Activated T-helper 1 cell treated with anti-CD3 and anti-CD28 coated beads, Interleukin-2, amount 50 U/mL, for 16 hours (primary cell): Measurements from ENCODE around the gene ACP7.

Experiments
- DNase-seq, 2 donors: peaks; one replicate each; pipeline ENCODE4 v3.0.0-alpha.2; 2020; ENCODE audit warnings: low read depth in 1 of 2, low spot score in 1 of 2

The ACP7 gene

DNA sequence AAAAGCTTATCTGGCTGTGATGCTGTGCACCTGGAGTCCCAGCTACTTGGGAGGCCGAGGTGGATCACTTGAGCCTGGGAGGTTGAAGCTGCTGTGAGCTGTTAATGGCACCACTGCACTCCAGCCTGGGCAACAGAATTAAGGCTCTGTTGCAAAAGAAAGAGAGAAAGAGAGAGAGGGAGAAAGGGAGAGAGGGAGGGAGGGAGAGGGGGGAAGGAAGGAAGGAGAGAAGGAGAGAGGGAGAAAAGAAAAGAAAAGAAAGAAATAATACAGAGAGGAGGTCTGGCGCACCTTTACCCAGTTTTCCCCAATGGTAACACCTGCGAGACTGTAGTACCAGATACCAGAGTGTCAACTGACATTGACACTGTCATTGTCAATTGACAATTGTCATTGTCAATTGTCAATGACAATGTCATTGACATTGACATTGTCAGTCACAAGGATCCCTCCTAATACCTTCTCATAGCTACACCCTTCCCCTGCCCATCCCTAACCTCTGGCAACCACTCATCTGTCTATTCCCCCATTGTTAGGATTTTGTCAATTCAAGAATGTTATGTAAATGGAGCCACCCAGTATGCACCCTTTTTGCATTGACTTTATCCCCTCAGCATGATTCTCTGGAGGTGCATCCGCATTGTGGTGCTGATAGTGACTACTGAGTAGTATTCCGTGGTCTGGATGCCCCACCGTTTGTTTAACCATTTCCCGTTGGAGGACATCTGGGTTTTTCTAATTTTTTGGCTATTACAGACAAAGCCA is 62.7 kb downstream of the ACP7 start:
- DNase-seq: no peak

DNA sequence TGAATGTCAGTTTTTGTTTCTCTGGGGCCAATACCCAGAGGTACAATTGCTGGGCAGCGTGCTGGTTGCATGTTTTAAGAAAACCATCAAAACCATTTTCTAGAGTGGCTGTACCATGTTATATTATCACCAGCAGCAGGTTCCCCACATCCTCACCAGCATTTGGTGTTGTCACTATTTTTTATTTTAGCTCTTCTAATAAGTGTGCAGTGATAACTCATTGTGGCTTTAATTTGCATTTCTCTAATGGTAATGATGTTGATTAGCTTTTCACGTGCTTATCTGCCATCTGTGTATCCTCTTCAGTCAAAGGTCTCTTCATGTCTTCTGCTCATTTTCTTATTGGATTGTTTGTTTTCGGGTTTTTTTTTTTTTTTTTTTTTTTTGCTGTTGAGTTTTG is 63.3 kb downstream of the ACP7 start:
- no peak for DNase-seq

DNA sequence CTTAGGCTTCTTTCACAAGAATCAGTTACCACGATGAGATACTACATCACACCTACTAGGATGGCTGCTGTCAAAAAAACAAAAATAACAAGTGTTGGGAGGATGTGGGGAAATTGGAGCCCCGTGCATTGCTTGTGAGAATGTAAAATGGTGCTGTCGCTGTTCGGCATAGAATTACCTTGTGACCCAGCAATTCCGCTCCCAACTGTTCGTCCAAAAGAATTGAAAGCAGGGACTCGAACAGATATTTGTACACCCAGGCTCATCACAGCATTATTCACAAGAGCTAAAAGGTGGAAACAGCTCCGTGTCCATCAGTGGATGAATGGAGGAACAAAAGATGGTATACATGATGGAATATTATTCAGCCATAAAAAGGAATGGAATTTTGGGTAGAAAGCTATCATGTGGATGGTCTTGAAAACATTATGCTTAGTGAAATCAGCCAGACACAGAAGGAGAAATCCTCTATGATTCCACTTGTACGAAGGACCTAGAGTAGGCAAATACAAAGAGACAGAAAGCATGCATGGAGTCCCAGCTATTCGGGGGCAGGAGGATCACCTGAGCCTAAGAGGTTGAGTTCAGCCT is 64.9 kb downstream of the ACP7 start:
- DNase-seq: no peak

DNA sequence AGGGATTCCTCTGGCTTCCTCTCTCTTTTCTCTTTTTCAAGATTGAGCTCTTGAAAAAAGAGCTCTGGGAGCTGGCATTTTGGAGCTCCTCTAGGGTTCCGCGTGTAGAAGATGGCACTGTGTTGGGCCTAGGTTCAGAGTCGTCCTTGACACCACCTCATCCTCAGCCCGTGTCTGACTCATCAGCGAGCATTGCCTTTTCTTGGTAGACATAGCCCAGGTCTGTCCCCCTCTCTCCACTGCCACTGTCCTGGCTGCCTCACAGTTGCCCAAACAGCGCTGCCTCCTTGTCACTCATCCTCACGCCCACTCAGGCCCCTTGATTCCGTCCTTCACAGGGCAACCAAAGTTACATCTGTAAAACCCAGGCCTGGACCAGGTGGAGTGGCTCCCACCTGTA is 66.1 kb downstream of the ACP7 start:
- no peak for DNase-seq

DNA sequence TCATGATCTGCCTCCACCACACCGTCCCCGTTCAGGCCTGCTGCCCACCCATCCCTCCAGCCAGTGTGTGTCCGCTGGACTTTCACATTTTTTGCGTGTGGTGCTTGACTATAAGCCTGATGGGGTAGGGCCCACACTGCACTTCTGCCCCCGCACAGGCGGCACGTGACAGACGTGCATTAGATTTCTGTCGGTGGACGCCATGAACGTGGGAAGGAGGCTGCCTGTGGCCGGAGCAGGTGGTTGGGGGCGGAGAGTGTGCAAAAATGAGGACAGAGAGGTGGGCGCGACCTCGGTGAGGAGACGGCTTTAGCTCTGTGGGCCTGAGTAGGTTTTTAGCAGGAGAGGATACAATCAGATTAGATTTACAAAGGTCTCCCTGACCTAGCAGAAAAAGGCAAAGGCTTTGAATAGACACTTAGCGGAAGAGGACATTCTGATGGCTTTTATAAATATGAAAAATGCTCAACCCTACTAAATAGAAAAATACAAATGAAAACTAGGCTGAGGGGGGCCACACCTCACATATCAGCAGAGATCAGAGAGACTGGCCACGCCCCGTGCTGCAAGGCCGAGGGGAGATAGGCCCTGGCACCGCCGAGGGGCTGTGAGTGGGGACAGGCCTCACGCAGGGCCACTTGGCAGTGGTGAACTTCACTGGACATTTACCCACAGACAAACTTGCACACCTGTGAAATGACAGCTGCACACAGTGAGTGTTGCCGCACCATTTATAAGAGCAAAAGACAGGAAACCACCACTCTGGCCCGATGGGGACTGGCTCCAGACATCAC is 66.8 kb downstream of the ACP7 start:
- no peak for DNase-seq

DNA sequence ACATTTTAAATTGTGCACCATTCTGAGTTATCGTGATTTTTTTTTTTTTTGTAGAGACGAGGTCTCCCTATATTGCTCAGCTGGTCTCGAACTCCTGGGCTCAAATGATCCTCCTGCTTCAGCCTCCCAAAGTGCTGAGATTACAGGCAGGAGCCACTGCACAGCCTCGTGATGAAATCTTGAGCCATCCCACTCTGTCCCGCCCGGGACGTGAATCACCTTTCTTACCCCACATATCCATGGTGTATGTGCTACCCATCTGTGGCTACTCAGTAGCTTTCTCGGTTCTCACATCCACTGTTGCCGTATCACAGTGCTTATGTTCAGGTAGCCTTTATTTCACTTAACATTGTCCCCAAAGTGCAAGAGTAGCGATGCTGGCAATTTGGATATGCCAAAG is 67.9 kb downstream of the ACP7 start:
- DNase-seq: no peak

DNA sequence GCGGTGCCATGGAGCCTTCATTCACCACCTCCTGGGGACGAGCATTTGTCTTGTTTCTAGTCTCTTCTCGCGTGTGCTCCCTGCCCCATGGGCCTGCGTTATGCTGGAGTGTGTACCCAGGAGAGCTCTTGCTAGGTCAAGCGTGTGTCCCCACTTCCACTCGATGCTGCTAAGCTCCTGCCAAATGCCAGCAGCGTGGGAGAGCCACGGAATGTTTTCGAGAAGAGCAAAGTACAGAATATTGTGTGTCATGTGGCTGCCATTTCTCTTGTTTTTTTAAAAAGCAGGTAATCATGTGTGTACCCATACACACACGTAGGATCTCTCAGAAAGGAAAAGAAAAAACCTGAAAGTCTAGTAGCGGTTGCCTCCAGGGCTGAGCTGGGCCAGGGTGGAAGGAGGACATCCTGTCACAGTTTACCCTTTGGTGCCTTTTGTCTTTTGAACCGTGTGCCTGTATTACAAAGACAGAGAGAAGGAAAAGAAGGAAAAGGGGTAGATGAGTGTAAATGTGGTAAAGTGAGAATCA is 70.0 kb downstream of the ACP7 start:
- no peak for DNase-seq

DNA sequence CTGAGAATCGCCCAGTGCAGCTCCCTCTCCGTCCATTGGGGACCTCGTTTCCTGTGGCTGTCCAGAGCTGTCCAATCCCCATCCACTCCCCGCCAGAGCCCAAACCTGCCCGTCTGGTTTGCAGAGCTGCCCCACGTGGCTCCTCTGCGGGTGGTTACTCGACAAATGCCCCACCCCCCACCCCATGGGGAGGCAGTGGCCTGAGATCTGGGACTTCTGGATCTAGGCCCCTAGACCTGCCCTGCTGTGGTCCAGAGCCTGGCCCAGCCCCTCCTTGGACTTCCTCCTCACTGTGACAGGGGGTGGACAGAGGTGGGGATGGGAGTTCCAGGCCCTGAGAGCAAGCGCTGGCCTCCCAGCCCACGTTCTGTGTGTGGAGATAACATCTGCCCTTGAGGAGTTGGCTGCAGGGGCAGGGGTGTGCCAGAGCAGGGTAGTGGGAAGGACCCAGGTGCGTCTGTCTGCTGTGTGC is 70.5 kb downstream of the ACP7 start:
- no peak for DNase-seq

DNA sequence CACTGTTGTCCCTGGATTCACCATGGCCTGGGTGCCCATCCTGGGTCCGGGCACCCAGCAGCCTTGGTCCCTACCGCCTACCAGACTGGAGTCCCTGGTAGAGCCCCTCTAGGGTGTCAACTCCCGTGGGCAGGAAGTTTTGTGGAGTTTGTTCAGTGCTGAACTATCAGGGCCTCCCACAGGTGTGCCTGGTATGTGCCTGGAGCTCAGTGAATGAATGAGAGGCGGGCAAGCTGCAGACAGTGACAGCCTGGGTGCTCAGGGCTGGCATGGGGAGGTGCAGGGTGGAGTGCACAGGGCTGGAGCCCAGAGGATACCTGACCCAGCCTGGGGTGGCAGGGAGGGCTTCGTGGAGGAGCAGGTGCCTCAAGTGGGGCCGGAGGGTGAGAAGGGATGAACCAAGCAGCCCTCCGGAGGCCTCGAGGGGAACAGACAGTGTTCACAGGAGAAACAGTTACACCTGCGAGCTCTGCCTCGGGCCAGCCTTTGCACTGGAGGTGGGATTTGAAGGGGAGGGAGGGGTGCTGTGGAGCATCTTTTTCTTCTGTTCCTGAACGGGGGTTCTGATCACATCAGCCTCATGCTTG is 71.0 kb downstream of the ACP7 start:
- no peak for DNase-seq

DNA sequence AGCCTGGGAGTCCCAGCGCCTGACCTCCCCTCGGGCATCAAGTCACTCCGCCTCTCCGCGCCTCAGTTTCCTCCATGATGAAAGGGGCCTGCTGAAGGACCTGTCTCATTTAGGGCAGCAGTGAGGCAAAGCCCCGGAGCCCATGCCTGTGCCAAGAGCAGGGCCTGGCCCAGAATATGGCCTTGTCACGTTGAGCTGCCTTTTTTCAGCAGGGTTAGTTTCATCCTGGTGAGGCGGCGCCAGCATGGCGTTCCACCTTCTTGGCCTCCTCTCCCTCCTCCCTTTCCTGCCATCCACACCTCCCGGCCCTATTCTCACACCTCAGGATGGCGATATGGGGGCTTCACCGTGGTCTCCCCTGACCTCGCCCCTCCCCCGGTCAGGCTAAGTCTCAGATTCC is 71.6 kb downstream of the ACP7 start:
- no peak for DNase-seq

DNA sequence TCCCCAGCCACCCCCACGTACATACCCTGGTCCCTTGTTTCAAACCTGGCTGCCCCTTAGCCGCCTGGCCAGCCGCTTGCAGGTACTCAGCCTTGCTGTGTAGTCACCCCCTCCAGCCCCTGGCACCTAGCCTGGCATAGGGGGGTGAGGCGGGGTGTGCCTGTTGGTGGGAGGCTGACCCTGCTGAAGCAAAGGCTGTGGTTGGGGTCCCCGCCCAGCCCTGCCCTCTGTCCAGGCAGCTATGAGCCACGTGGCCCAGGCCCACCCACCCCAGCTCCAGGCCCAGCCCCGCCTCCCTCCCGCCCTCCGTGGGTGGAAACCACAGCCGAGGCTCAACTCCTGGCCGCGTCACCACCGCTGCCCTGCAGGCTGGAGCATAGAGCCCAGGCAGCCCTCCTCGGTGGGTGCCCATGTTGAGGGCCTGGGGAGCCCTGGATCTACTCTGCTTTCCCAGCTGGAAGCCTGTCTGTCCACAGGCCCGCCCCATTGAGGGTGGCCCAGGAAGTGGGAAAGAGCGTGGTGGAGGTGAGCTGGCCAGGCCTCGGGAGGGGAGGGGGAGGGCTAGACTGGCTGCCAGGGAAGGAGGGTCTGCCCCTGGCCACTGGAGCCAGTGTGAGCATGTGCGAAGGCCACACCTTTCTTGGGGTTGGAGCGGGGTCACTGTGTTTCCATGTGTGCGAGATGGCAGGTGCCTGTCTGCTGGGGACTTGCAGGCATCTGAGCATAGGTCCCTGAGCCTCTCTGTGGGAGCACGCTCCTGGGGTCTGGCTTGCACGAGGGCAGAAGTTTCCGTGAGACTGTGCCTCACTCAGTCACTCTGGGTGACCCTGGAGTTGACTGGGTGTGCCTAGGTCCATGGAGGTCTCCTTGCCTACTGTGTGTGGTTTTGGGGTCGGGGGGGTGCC is 72.4 kb downstream of the ACP7 start:
- no peak for DNase-seq

DNA sequence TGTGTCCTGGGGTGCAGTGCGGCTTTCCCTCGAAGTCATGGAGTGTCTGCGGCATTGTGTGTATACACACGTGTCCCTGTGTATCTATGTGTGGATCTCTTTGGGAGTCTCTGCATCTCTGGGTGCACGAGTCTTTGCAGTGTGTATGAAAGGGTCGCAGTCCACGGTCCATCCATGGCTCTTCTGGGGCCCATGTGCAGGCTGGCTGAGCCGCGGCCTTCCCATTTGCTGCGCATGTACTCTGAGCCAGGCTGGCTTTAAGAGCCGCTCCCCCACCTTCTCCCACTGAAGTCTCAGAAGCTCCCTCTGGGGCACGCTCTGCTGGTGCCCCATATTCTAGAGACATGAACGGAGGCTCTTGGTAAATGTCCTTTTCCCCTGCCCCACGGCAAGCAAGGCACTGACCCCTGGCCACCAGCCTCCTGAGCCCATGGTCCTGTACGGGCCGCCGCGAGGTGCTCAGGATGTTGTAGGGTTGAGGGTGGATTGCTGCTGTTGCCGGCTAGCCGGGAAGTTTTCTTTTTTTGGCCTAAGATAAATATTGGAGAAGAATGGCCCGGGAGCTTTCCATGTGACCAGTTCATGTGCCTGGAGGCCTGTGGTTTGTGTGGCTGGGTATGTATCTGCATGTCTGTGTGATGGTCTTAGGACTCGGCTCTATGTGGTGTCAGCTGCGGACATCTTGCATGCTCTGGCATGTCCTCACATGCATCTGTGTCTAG is 73.3 kb downstream of the ACP7 start:
- no peak for DNase-seq

DNA sequence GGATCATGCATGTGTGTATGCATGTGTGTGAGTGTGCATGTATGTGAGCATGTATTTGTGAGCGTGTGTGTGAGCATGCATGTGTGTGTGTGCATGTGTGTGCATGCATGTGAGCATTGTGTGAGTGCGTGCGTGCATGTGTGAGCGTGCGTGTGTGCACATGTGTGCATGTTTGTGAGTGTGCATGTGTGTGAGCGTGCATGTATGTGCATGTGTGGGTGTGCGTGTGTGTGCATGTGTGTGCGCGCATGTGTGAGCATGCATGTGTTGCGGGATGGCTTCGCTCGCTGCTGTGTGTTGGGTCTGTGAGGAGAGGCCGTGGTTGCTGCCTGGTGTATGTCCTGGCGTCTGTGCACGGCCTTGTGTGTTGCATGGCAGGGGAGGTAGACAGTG is 73.8 kb downstream of the ACP7 start:
- DNase-seq: no peak

DNA sequence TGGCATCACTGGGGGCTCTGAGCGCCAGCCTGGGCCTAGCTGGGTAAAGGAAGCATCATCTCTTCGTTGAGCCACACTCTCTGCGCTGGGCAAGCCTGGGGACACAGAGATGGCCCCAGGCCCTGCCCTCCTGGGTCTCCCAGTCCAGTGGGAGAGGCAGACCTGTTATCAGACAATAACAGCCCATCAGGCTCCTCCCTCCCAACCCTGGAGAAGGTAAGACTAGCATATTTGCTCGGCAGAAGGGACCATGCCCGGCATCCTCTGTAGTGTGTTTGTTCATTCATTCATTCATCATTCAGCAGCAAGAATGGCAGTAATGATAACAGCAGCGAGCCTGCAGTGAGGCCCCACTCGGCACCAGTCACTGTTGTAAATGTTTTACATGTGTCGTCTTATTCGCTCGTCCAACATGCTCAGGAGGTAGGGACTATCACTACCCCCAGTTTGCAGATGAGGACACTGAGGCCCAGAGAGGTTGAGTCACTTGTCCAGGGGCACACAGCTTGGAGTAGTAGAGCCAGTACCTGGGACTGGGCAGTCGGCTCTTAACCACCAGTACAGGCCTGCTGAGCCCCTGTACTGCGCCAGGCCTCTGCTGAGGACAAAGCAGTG is 74.6 kb downstream of the ACP7 start:
- no peak for DNase-seq

DNA sequence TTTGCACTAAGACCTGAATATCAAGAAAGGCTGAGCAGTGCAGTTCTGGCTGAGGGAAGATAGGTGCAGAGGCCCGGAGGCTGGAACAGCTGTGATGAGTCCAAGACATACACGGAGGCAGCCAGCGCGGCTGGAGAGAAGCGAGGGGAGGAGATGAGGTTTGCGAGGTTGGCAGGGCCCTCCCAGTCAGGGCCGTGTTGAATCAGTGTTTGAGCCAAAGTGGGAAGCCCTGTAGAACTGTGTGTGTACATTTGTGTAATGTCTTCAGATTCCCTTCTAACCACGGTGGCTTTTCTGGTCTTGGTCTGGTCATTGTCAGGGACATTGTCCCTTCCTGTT is 76.3 kb downstream of the ACP7 start:
- no peak for DNase-seq
